Measurements from ENCODE around the gene ELP6.

The ELP6 gene, protein sequence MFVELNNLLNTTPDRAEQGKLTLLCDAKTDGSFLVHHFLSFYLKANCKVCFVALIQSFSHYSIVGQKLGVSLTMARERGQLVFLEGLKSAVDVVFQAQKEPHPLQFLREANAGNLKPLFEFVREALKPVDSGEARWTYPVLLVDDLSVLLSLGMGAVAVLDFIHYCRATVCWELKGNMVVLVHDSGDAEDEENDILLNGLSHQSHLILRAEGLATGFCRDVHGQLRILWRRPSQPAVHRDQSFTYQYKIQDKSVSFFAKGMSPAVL

GRCh38 chr3:47513125-47513929 is at the start of gene ELP6:
Gene ELP6 (minus strand): TSS chr3:47513712. CDS start chr3:47513590, 122 bp downstream.
- Histone ChIP-seq H3K79me2 (ENCODE audit: insufficient read depth, low read length) (peaks cover 22% of the 10 kb centered on the region), H3K4me1 (ENCODE audit: insufficient read depth, low read length, severe bottlenecking) (peaks cover 15% of the 10 kb centered on the region), H3F3A (ENCODE audit: insufficient read depth, low read length) (peaks cover 9% of the 10 kb centered on the region; the same call in 1 of the 2 replicates), H3K9me3 (ENCODE audit: low read length) (no peaks in the 10 kb centered on the region), H3K36me3 (ENCODE audit: insufficient read depth, low read length) (peaks cover 33% of the 10 kb centered on the region), H3K4me2 (ENCODE audit: low read length) (peak within 1 kb of the TSS; percentile 97), H3K27me3 (ENCODE audit: insufficient read depth, low read length) (no peaks in the 10 kb centered on the region), H3K9me2 (ENCODE audit: low read depth, low read length) (no peaks in the 10 kb centered on the region), H4K20me1 (ENCODE audit: insufficient read depth, low read length) (no peaks in the 10 kb centered on the region), H3K4me3 (ENCODE audit: low read depth, low read length, poor library complexity, severe bottlenecking) (peak within 1 kb of the TSS; percentile 67), H2AFZ (ENCODE audit: low read length) (no peak within 1 kb of the TSS), H3K27ac (ENCODE audit: low read depth, low read length, poor library complexity, severe bottlenecking) (peak within 1 kb of the TSS; percentile 89), H3K9ac (ENCODE audit: low read length) (peak within 1 kb of the TSS; percentile 100)
- TF ChIP-seq CTCF (IDR thresholded peaks at IDR 0.05; ENCODE audit: low read length): peak; percentile 66
- no peak for TF ChIP-seq EZH2 (IDR thresholded peaks at IDR 0.05; ENCODE audit: borderline replicate concordance, low read length)

- no peak overlapping the region for H3K27ac ChIP-seq (ENCODE audit: low read depth, low read length, poor library complexity, severe bottlenecking)
- H2AFZ ChIP-seq (ENCODE audit: low read length): no peak overlapping the region
- no peak overlapping the region for H3K4me2 ChIP-seq (ENCODE audit: low read length)
- H3K4me1 ChIP-seq (ENCODE audit: insufficient read depth, low read length, severe bottlenecking): no peaks in the 10 kb centered on the region
- no peaks in the 10 kb centered on the region for H3K79me2 ChIP-seq (ENCODE audit: insufficient read depth, low read length)
- H3K27me3 ChIP-seq (ENCODE audit: insufficient read depth, low read length): peaks cover 3% of the 10 kb centered on the region; the same call in 1 of the 2 replicates
- no peak overlapping the region for H3K9ac ChIP-seq (ENCODE audit: low read length)
- H3K9me3 ChIP-seq (ENCODE audit: low read length): no peaks in the 10 kb centered on the region
- TF ChIP-seq EZH2 (IDR thresholded peaks at IDR 0.05; ENCODE audit: borderline replicate concordance, low read length) (no peak), CTCF (IDR thresholded peaks at IDR 0.05; ENCODE audit: low read length) (no peak)
- no peaks in the 10 kb centered on the region for H4K20me1 ChIP-seq (ENCODE audit: insufficient read depth, low read length)
- no peaks in the 10 kb centered on the region for H3K9me2 ChIP-seq (ENCODE audit: low read depth, low read length)
- no peaks in the 10 kb centered on the region for H3K36me3 ChIP-seq (ENCODE audit: insufficient read depth, low read length)
- no peak overlapping the region for H3K4me3 ChIP-seq (ENCODE audit: low read depth, low read length, poor library complexity, severe bottlenecking)
- no peaks in the 10 kb centered on the region for H3F3A ChIP-seq (ENCODE audit: insufficient read depth, low read length)
Measured at GRCh38 chr3:47556351-47556750, 42.8 kb upstream of the ELP6 start.

DNA sequence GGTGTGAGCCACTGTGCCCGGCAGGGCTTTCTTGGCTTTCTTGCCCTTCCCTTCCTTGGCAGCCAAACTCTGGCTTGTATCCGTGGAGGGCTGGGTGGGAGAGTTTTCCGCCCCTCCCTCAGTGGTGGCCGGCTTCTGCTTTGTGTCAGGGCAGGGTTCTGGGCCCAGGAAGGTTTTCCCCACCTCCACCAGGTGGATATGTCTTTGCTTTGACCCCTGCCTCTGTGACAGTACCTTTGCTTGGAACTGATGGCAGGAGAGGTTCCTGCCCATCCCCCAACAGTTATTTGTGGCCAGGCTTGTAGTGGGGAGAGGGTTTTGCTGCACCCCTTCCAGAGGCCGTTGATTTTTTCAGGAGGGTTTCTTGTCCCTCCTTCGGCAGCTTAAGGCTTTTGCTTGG is 40.8 kb upstream of the ELP6 start:
- Histone ChIP-seq H3K9ac (ENCODE audit: low read length) (no peak overlapping the region), H3K4me3 (ENCODE audit: low read depth, low read length, poor library complexity, severe bottlenecking) (no peak overlapping the region), H3F3A (ENCODE audit: insufficient read depth, low read length) (no peaks in the 10 kb centered on the region), H2AFZ (ENCODE audit: low read length) (no peak overlapping the region), H4K20me1 (ENCODE audit: insufficient read depth, low read length) (no peaks in the 10 kb centered on the region), H3K27ac (ENCODE audit: low read depth, low read length, poor library complexity, severe bottlenecking) (no peak overlapping the region), H3K4me2 (ENCODE audit: low read length) (no peak overlapping the region), H3K9me2 (ENCODE audit: low read depth, low read length) (no peaks in the 10 kb centered on the region), H3K27me3 (ENCODE audit: insufficient read depth, low read length) (peaks cover 3% of the 10 kb centered on the region; the same call in 1 of the 2 replicates), H3K4me1 (ENCODE audit: insufficient read depth, low read length, severe bottlenecking) (no peaks in the 10 kb centered on the region), H3K79me2 (ENCODE audit: insufficient read depth, low read length) (no peaks in the 10 kb centered on the region), H3K9me3 (ENCODE audit: low read length) (no peaks in the 10 kb centered on the region), H3K36me3 (ENCODE audit: insufficient read depth, low read length) (no peaks in the 10 kb centered on the region)
- TF ChIP-seq CTCF (IDR thresholded peaks at IDR 0.05; ENCODE audit: low read length) (no peak), EZH2 (IDR thresholded peaks at IDR 0.05; ENCODE audit: borderline replicate concordance, low read length) (no peak)
